H9 (cell line): Measurements from ENCODE around the gene ANO10. TPM values are rescaled to one million over a fixed set of nuclear protein-coding genes. Genes with fewer than 3 reads are reported as not detected.

ENCODE experiments used
- DNase-seq: peaks from one replicate; pipeline ENCODE4 v3.0.0-alpha.2; 2017
- H2AFZ ChIP-seq: one replicate; pipeline ENCODE4 v1.6.1; 2013; ENCODE audit warnings: mild to moderate bottlenecking, low read length, control low read depth, moderate library complexity
- H2AK5ac ChIP-seq: 2 replicates; pipeline ENCODE4 v1.6.1; 2013; ENCODE audit warnings: low read length, control low read depth, mixed read lengths; ENCODE audit not compliant: insufficient read length
- H2BK120ac ChIP-seq: one replicate; pipeline ENCODE4 v1.6.1; 2013; ENCODE audit warnings: low read depth, mild to moderate bottlenecking, low read length, control low read depth, inconsistent platforms; ENCODE audit not compliant: poor library complexity, severe bottlenecking
- H2BK12ac ChIP-seq: 2 replicates; pipeline ENCODE4 v1.6.1; 2013; ENCODE audit warnings: low read length, control low read depth, mixed read lengths, low read depth; ENCODE audit not compliant: insufficient read length
- H2BK15ac ChIP-seq: 2 replicates; pipeline ENCODE4 v1.6.1; 2013; ENCODE audit warnings: low read depth, low read length, control low read depth
- H2BK20ac ChIP-seq: one replicate; pipeline ENCODE4 v1.6.1; 2013; ENCODE audit warnings: low read depth, mild to moderate bottlenecking, low read length, control low read depth, inconsistent platforms; ENCODE audit not compliant: poor library complexity, severe bottlenecking
- H2BK5ac ChIP-seq: 2 replicates; pipeline ENCODE4 v1.6.1; 2013; ENCODE audit warnings: low read length, control low read depth, mixed read lengths; ENCODE audit not compliant: insufficient read length
- H3K14ac ChIP-seq: 2 replicates; pipeline ENCODE4 v1.6.1; 2013; ENCODE audit warnings: low read length, control low read depth; ENCODE audit not compliant: insufficient read depth
- H3K18ac ChIP-seq: 2 replicates; pipeline ENCODE4 v1.6.1; 2013; ENCODE audit warnings: low read depth, mild to moderate bottlenecking, mixed read lengths, low read length, control low read depth; ENCODE audit not compliant: insufficient read length
- H3K23ac ChIP-seq: 2 replicates; pipeline ENCODE4 v1.6.1; 2013; ENCODE audit warnings: low read length, control low read depth, mixed read lengths, low read depth; ENCODE audit not compliant: insufficient read length
- H3K23me2 ChIP-seq: 2 replicates; pipeline ENCODE4 v1.6.1; 2013; ENCODE audit warnings: low read depth, mild to moderate bottlenecking, mixed read lengths, low read length, control low read depth; ENCODE audit not compliant: insufficient read length, poor library complexity, severe bottlenecking
- H3K27ac ChIP-seq: 2 replicates; pipeline ENCODE4 v1.5.1; 2013; ENCODE audit warnings: low read length, control low read depth, mixed read lengths, low read depth; ENCODE audit not compliant: insufficient read length
- H3K27me3 ChIP-seq: 2 replicates; pipeline ENCODE4 v1.6.1; 2013; ENCODE audit warnings: low read length, control low read depth, inconsistent platforms; ENCODE audit not compliant: insufficient read depth
- H3K4ac ChIP-seq: 2 replicates; pipeline ENCODE4 v1.6.1; 2013; ENCODE audit warnings: low read depth, mild to moderate bottlenecking, control low read depth, inconsistent platforms, low read length, moderate library complexity
- H3K4me1 ChIP-seq: 2 replicates; pipeline ENCODE4 v1.6.1; 2013; ENCODE audit warnings: low read length, control low read depth, inconsistent platforms; ENCODE audit not compliant: insufficient read depth
- H3K4me2 ChIP-seq: 2 replicates; pipeline ENCODE4 v1.6.1; 2013; ENCODE audit warnings: low read length, control low read depth, mixed read lengths; ENCODE audit not compliant: insufficient read length, insufficient read depth
- H3K56ac ChIP-seq: 2 replicates; pipeline ENCODE4 v1.6.1; 2013; ENCODE audit warnings: low read depth, mild to moderate bottlenecking, mixed read lengths, low read length, control low read depth; ENCODE audit not compliant: insufficient read length
- H3K79me1 ChIP-seq: 2 replicates; pipeline ENCODE4 v1.6.1; 2013; ENCODE audit warnings: low read depth, mild to moderate bottlenecking, moderate library complexity, low read length, control low read depth, inconsistent platforms; ENCODE audit not compliant: insufficient read depth, poor library complexity, severe bottlenecking
- H3K79me2 ChIP-seq: 2 replicates; pipeline ENCODE4 v1.6.1; 2013; ENCODE audit warnings: low read length, control low read depth, inconsistent platforms; ENCODE audit not compliant: insufficient read depth
- H3K9ac ChIP-seq: 2 replicates; pipeline ENCODE4 v1.6.1; 2013; ENCODE audit warnings: low read length, control low read depth, mixed read lengths; ENCODE audit not compliant: insufficient read length; ENCODE audit errors: extremely low read depth
- H3K9me3 ChIP-seq: one replicate; pipeline ENCODE4 v1.6.1; 2013; ENCODE audit warnings: low read depth, low read length, inconsistent platforms; ENCODE audit not compliant: control insufficient read depth
- H3T11ph ChIP-seq: one replicate; pipeline ENCODE4 v1.6.1; 2013; ENCODE audit warnings: mild to moderate bottlenecking, low read length, control low read depth, inconsistent platforms
- H4K20me1 ChIP-seq: one replicate; pipeline ENCODE4 v1.6.1; 2013; ENCODE audit not compliant: control insufficient read depth, insufficient read length, insufficient read depth
- H4K5ac ChIP-seq: 2 replicates; pipeline ENCODE4 v1.6.1; 2013; ENCODE audit warnings: low read depth, mild to moderate bottlenecking, mixed read lengths, low read length, control low read depth; ENCODE audit not compliant: insufficient read length
- H4K8ac ChIP-seq: replicated peaks from 2 replicates; pipeline ENCODE4 v1.6.1; 2013; ENCODE audit warnings: low read length, control low read depth, mixed read lengths, low read depth; ENCODE audit not compliant: insufficient read length
- H4K91ac ChIP-seq: 2 replicates; pipeline ENCODE4 v1.6.1; 2013; ENCODE audit warnings: low read depth, mild to moderate bottlenecking, moderate library complexity, mixed read lengths, low read length, control low read depth; ENCODE audit not compliant: insufficient read length
- H3K27ac Mint-ChIP-seq, 3 experiments: 2 replicates in 2 of 3; 3 replicates in 1 of 3; pipeline ENCODE4 v1.8.0; 2020 to 2021; ENCODE audit warnings: mixed read lengths in 3 of 3, mild to moderate bottlenecking in 1 of 3, moderate library complexity in 1 of 3
- H3K27me3 Mint-ChIP-seq: 2 replicates; pipeline ENCODE4 v1.8.0; 2021; ENCODE audit warnings: low read depth, mild to moderate bottlenecking, moderate library complexity, mixed read lengths
- H3K36me3 Mint-ChIP-seq, 3 experiments: 2 replicates in 2 of 3; 3 replicates in 1 of 3; pipeline ENCODE4 v1.8.0; 2020 to 2021; ENCODE audit warnings: low read depth in 3 of 3, mixed read lengths in 3 of 3; ENCODE audit not compliant: insufficient read depth in 1 of 3
- H3K4me1 Mint-ChIP-seq, 2 experiments: 2 replicates each; pipeline ENCODE4 v1.8.0; 2020; ENCODE audit warnings: mixed read lengths in 2 of 2
- H3K4me3 Mint-ChIP-seq, 2 experiments: 2 replicates in 1 of 2; 3 replicates in 1 of 2; pipeline ENCODE4 v1.8.0; 2020 to 2021; ENCODE audit warnings: mild to moderate bottlenecking in 2 of 2, mixed read lengths in 2 of 2, moderate library complexity in 1 of 2
- H3K9me3 Mint-ChIP-seq, 2 experiments: 2 replicates in 1 of 2; 3 replicates in 1 of 2; pipeline ENCODE4 v1.8.0; 2020; ENCODE audit warnings: mild to moderate bottlenecking in 2 of 2, mixed read lengths in 2 of 2, moderate library complexity in 1 of 2
- CTCF ChIP-seq: fragments of 200-600 bp; sonication (generic); conservative IDR thresholded peaks from 3 replicates; pipeline ENCODE4 v1.8.0; 2021; ENCODE audit warnings: antibody characterized with exemption, mild to moderate bottlenecking
- WGBS: extraction: QIAGEN DNeasy Blood & Tissue Kit; methylation state at CpG from one replicate; pipeline ENCODE4 v1.1.7; 2013; ENCODE audit warnings: missing lambda C conversion rate, low lambda C conversion rate, mixed read lengths; ENCODE audit not compliant: insufficient read length; ENCODE audit errors: extremely low coverage; 5-methylcytosine and 5-hydroxymethylcytosine counted together
- total RNA-seq: library from RNA; stranded (reverse); gene quantifications from 2 replicates; pipeline ENCODE4 v1.2.1, GENCODE V29; 2021

The ANO10 gene
- total RNA-seq, 1 experiment from 2014 or later, result 38.7 TPM

- no peak overlapping the region for H2BK20ac ChIP-seq
- no peak overlapping the region for H2BK12ac ChIP-seq
- no peak overlapping the region for H3K9ac ChIP-seq
- peaks cover 8% of the 10 kb centered on the region for H3K27me3 Mint-ChIP-seq
- no peak overlapping the region for H2BK15ac ChIP-seq
- no peaks in the 10 kb centered on the region for H3K79me2 ChIP-seq
- peaks cover 0 to 2% of the 10 kb centered on the region in 2 experiments; a peak in 1 of 5 replicates for H3K9me3 Mint-ChIP-seq
- no peak overlapping the region for H3K23ac ChIP-seq
- H3K4me1 Mint-ChIP-seq, result peaks cover 11 to 18% of the 10 kb centered on the region in 2 experiments
- H3K9me3 ChIP-seq, result no peaks in the 10 kb centered on the region
- no peak overlapping the region for H3K4me2 ChIP-seq
- WGBS, result no CpG with 5 or more reads among the region's 11 CpGs
- H3T11ph ChIP-seq, result no peak overlapping the region
- no peaks in the 10 kb centered on the region; the same call in 1 of the 2 replicates for H3K27me3 ChIP-seq
- no peak for DNase-seq
- no peak overlapping the region for H2BK120ac ChIP-seq
- no peak overlapping the region for H2AFZ ChIP-seq
- no peak overlapping the region for H4K91ac ChIP-seq
- no peak for TF ChIP-seq CTCF
- no peaks in the 10 kb centered on the region for H4K20me1 ChIP-seq
- H3K4me1 ChIP-seq, result no peaks in the 10 kb centered on the region; the same call in 1 of the 2 replicates
- H3K14ac ChIP-seq, result no peak overlapping the region
- no peak overlapping the region for H3K56ac ChIP-seq
- no peaks in the 10 kb centered on the region for H3K23me2 ChIP-seq
- no peak overlapping the region for H3K4me3 Mint-ChIP-seq
- H4K5ac ChIP-seq, result no peak overlapping the region
- no peak overlapping the region for H2AK5ac ChIP-seq
- H3K18ac ChIP-seq, result no peak overlapping the region
- H3K4ac ChIP-seq, result no peak overlapping the region
- no peak overlapping the region for H4K8ac ChIP-seq
- H2BK5ac ChIP-seq, result no peak overlapping the region
- no peak overlapping the region for H3K27ac Mint-ChIP-seq
- no peak overlapping the region for H3K27ac ChIP-seq
- peaks cover 14 to 39% (median 27%) of the 10 kb centered on the region in 3 experiments for H3K36me3 Mint-ChIP-seq
- no peaks in the 10 kb centered on the region for H3K79me1 ChIP-seq
Measured at GRCh38 chr3:43348350-43348749, 273.5 kb downstream of the ANO10 start.
